Stimulated activated CD4-positive, alpha-beta T cell treated with anti-CD3 and anti-CD28 coated beads, TNF-alpha, amount 100 ng/mL, for 48 hours (primary cell): ENCODE measurements around the gene ATP2B2.

Experiments used
- DNase-seq, 3 donors: peaks; one replicate each; pipeline ENCODE4 v3.0.0-alpha.2; 2020; ENCODE audit warnings: low read depth in 3 of 3

Gene ATP2B2

DNA sequence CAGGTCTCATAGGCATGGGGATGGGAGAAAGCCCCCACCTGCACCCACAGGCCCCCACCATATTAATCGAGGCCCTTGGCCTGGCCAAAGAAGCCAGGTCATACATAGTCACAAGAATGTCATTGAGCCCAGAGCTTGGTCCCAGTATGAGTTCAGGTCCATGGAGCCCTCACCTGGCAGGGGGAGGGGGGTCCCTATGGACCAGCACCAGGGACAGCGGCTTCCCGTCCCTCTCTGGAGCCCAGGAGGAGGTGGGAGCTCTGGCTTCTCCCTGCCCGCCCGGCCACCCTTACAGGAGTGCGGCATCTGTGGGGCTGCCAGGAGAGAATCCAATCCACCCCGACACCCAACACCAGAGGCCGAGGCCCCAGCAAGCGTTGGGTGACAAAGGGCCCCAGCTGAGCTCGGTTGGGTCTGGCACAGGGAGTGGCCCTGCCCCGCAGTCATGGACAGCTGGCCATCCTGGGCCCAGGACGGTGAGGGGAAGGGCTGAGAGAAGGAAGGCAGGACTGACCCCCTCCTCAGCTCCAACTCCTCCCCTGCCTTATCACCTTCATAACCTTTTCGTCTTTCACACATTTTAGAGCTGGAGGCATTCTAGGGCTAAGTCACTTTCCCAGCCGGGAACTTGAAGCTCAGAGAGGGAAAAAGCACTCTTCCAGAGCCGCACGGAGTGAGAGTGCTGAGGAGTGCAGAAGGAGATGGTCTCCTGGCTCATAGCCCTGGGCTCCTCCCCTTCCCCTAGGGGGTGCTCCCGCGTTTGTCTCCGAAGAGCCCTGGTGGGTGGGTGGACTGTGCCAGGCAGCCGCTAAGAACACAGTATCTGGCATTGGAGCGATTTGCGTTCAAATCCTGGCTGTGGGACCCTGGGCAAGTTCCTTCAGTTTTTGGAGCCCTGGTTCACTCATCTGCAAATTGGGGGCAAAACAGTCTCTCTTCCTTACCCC, 54.6 kb downstream of the ATP2B2 start:
- DNase-seq: no peak

GRCh38 chr3:10449436-10449835, 56.0 kb downstream of the ATP2B2 start:
- DNase-seq: no peak

DNA sequence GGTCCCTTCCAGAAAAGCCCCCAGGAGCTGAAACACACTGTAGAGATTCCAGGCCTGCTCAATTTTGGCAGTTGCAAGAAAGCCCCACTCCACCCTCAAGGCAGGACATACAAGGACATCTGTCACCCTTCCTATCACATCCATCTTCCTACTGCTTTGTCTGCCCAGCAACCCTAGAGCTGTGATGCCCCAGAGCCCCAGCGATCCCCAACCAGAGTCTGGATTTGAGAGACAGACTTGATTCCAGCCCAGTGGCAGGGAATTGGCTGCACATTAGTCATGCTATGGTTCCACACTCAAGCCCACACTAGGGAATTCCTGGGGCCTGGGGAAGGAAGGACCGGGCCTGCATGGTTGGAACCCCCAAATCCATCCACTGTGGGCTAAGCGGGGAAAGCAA, 56.8 kb downstream of the ATP2B2 start:
- no peak for DNase-seq

- DNase-seq: no peak
Measured at GRCh38 chr3:10447527-10448260, 57.7 kb downstream of the ATP2B2 start.

- DNase-seq: no peak
Measured at GRCh38 chr3:10447110-10447509, 58.3 kb downstream of the ATP2B2 start.

DNA sequence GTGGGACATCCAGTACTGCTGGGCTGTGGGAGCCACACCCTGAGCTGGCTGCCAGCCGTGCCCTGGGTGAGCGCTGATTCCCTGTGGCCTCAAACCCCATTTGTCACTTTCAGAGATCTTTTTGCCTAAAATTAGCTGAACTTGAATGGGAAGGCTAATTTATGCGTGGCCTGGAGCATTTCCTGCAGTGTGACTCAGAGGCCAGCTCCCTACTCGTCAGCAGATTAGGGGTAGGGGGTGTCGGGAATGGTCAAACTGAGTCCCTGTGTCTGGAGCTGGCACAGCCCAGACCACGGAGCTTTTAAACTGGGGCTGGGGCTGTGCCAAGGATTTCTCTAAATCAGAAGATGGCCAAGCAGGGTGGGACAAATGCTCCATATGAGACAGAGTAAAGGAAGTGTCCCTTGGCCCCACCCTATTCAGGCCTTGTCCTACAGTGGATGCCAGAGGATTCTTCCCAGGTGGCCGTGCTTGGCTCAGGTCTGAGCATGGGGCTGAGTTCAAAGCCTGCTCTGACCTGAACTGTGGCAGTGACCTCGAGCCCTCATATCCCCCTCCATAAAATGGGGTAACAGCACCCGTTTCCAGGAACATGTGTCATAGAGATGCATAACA, 59.7 kb downstream of the ATP2B2 start:
- DNase-seq: no peak

- no peak for DNase-seq
Measured at GRCh38 chr3:10444511-10444910, 60.9 kb downstream of the ATP2B2 start.

DNA sequence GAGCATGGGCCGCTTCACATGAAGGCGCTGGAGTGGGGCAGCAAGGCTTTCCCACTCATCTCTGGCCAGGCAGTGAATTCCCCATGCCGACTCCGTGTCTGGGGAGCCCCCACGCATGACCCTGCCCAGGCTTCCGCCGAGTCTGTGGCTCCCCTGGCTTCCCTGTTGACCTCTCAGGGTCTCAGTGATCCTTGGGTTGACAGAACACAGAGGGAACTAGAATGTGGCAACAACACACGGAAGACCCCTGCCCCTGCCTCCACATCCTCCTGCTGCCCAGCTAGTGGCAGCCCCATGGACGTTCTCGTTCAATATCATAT, 61.3 kb downstream of the ATP2B2 start:
- no peak for DNase-seq

GRCh38 chr3:10443272-10444109, 61.9 kb downstream of the ATP2B2 start:
- DNase-seq: no peak

DNA sequence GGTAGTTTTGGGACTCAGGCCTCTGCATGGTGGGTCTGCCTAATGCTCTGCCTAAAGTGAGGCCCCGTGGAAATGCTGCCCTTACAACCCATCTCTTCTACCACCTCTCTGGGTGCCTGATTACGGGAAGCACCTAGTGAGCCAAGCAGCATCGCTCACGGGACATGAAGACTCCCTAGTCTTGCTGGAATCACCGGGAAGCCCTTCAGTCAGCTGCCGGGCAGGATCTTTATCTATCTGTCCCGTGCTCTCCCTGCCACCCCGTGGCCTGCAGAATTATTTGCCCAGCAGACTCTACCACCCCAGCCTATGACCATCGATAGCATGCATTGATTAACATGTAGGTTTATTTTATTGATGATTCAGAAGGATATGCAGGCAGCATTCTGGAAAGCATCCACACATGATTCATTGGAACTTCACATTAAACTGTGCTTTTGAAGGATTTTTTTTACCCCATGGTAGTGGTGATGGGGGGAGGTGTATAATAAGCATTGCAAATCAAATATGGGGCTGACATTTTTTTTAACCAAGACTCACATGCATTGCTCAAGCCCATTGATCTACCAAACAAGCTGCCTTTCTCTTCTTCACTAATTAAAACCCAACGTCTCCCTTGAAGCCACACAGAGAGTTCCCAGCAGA, 63.1 kb downstream of the ATP2B2 start:
- no peak for DNase-seq

GRCh38 chr3:10440684-10441083, 64.7 kb downstream of the ATP2B2 start:
- no peak for DNase-seq

- no peak for DNase-seq
Measured at GRCh38 chr3:10438902-10439610, 66.3 kb downstream of the ATP2B2 start.

DNA sequence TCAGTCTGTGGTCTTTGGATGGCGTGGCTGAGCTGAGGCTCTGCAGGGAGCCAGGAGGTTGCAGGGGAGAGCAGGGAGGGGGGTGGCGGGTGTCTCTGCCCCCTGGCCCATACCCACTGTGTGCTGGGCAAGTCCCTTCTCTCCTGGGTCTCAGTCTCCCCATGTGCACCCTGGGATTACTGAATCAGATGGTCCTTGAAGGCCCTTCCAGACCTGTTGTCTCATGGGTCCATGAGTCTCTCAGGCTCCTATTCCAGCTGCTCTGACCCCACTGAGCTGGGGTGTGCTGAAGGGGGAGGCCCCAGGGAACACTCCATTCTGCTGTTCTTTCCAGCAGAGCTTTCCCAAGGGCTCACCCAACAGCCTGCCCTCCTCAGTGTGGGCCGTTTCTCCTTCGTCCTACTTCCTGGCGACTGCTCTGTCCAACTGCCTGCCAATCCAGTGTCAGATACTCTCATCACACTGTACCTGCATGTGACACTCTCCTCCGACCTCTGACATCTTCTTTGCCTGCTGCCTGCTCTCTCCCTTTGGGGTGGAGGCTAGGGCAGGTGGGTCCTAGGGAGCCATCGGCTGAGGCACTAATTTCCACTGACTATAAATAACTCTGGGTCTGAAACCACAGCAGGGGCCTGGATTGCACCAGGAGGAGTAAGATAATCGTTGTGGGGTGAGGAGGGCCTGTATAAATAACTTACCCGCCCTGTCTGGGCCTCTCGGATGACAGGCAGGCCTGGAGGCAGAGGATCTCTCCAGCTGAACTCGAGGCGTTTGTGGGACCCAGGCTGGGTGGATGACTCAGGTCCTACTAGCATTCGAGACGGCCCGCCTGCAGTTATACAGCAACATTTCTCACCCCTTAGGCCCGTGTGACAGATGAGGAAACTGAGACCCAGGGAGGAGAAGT, 67.1 kb downstream of the ATP2B2 start:
- DNase-seq: no peak

GRCh38 chr3:10437272-10437994, 68.0 kb downstream of the ATP2B2 start:
- DNase-seq: peak; percentile 31 to 55 (median 35)

- no peak for DNase-seq
Measured at GRCh38 chr3:10435850-10436249, 69.5 kb downstream of the ATP2B2 start.

DNA sequence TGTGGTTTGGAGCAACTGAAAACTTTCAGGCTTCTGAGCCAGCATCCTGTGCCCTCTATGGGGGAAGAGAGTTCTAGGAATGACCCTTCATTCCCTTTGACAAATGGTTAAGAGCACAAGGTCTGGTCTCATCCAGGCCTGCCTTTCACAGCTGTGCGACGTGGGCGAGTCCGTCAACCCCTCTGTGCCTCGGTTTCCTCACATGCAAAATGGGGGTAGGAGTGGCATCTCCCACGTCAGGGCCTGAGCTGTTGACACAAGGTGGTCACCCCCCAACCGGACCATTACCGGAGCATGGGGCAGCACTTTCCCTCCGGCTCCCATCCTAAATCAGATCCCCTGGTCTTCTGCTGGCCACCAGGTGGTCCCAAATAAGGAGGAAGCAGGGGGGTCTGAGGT, 70.4 kb downstream of the ATP2B2 start:
- DNase-seq: no peak

DNA sequence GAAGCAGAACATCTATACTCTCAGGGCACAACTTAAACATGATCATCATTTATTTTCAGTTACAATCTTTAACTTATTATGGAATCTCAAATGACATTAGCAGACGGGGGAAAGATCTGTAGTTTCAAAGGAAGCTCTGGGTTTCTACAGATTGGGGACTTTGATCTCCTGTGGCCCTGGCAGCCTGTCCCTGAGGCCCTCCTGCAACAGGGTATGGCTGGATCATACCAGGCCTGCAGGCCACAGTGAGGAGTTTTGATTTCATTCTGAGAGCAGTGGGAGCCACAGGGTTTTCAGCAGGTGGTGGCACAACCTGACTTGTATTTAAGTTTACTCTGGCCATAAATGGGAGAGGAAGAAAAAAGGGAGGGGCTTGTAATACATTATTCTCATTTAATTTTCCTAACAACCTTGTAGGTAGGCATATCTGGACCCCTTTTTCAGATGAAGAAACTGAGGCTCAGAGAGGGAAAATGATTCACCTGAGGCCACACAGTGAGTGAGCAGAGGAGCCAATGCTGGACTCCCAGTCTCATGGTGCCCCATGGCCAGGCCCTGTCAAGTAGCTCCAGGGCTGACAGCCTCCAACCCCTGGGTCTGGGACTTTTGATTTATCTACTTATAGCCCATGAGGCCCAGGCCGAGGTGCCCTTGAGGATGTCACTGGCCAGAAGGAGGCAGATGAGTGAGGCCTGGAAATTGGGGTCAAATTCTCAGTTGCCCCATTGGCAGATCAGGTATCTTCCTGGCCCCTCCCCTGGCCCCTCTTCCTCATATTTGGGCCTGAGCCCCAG, 71.0 kb downstream of the ATP2B2 start:
- DNase-seq: no peak

GRCh38 chr3:10432931-10433330, 72.5 kb downstream of the ATP2B2 start:
- no peak for DNase-seq
